GM23338 (cell line): ENCODE measurements around the gene AHCY. TPM values are rescaled to one million over a fixed set of nuclear protein-coding genes. Genes with fewer than 3 reads are reported as not detected.

Experiments
- ATAC-seq: fragments of 200-7000 bp; cut with Tn5 transposase; 3 replicates; pipeline ENCODE4 v1.9.1; 2020
- DNase-seq: peaks from one replicate; pipeline ENCODE4 v3.0.0-alpha.2; 2015; ENCODE audit warnings: low spot score
- H2AFZ ChIP-seq: fragments of 200-600 bp; sonication (generic); 2 replicates; pipeline ENCODE4 v1.8.0; 2016; ENCODE audit warnings: antibody characterized with exemption, mild to moderate bottlenecking, moderate library complexity
- H3F3A ChIP-seq: fragments of 200-600 bp; sonication (generic); replicated peaks from 2 replicates; pipeline ENCODE4 v1.8.0; 2017; ENCODE audit warnings: antibody characterized with exemption, mixed run types, low read depth
- H3K27ac ChIP-seq: fragments of 200-600 bp; sonication (generic); 2 replicates; pipeline ENCODE4 v1.6.1; 2016; ENCODE audit warnings: low read depth
- H3K27me3 ChIP-seq: fragments of 200-600 bp; sonication (generic); 2 replicates; pipeline ENCODE4 v1.8.0; 2016; ENCODE audit warnings: mild to moderate bottlenecking, mixed run types, moderate library complexity; ENCODE audit not compliant: insufficient read depth
- H3K36me3 ChIP-seq: fragments of 200-600 bp; sonication (generic); 2 replicates; pipeline ENCODE4 v1.8.0; 2016; ENCODE audit warnings: mild to moderate bottlenecking; ENCODE audit not compliant: insufficient read depth
- H3K4me1 ChIP-seq: fragments of 200-600 bp; sonication (generic); 2 replicates; pipeline ENCODE4 v1.8.0; 2016; ENCODE audit warnings: mild to moderate bottlenecking, moderate library complexity; ENCODE audit not compliant: insufficient read depth
- H3K4me2 ChIP-seq: fragments of 200-600 bp; sonication (generic); 2 replicates; pipeline ENCODE4 v1.7.1; 2017; ENCODE audit warnings: mixed run types
- H3K4me3 ChIP-seq: fragments of 200-600 bp; sonication (generic); 2 replicates; pipeline ENCODE4 v1.6.1; 2016; ENCODE audit warnings: mixed run types
- H3K79me2 ChIP-seq: fragments of 200-600 bp; sonication (generic); replicated peaks from 2 replicates; pipeline ENCODE4 v1.8.0; 2017; ENCODE audit warnings: mild to moderate bottlenecking; ENCODE audit not compliant: insufficient read depth
- H3K9me2 ChIP-seq: fragments of 200-600 bp; sonication (generic); 2 replicates; pipeline ENCODE4 v1.8.0; 2017; ENCODE audit not compliant: insufficient read depth
- H4K20me1 ChIP-seq: fragments of 200-600 bp; sonication (generic); replicated peaks from 2 replicates; pipeline ENCODE4 v1.8.0; 2017; ENCODE audit warnings: mild to moderate bottlenecking; ENCODE audit not compliant: insufficient read depth
- H3K27ac Mint-ChIP-seq: 2 replicates; pipeline ENCODE4 v1.8.0; 2020; ENCODE audit warnings: inconsistent platforms, mild to moderate bottlenecking, moderate library complexity, mixed read lengths
- H3K27me3 Mint-ChIP-seq: 3 replicates; pipeline ENCODE4 v1.8.0; 2022; ENCODE audit warnings: low read depth, mild to moderate bottlenecking, moderate library complexity, mixed read lengths, inconsistent platforms; ENCODE audit not compliant: insufficient read depth, poor library complexity
- H3K36me3 Mint-ChIP-seq: 3 replicates; pipeline ENCODE4 v1.8.0; 2021; ENCODE audit warnings: low read depth, mild to moderate bottlenecking, inconsistent platforms, moderate library complexity, mixed read lengths
- H3K4me1 Mint-ChIP-seq: 3 replicates; pipeline ENCODE4 v1.8.0; 2020; ENCODE audit warnings: mild to moderate bottlenecking, inconsistent platforms, mixed read lengths
- H3K4me3 Mint-ChIP-seq: 3 replicates; pipeline ENCODE4 v1.8.0; 2021; ENCODE audit warnings: moderate library complexity, mild to moderate bottlenecking, inconsistent platforms, mixed read lengths
- H3K9me3 Mint-ChIP-seq: 3 replicates; pipeline ENCODE4 v1.8.0; 2020; ENCODE audit warnings: moderate library complexity, mild to moderate bottlenecking, inconsistent platforms, mixed read lengths
- EZH2 ChIP-seq: fragments of 200-600 bp; sonication (generic); IDR thresholded peaks from one replicate; pipeline ENCODE4 v1.8.0; 2017; ENCODE audit warnings: antibody characterized with exemption, mild to moderate bottlenecking, low read depth; ENCODE audit not compliant: unreplicated experiment
- NANOG ChIP-seq: IDR thresholded peaks from 2 replicates; pipeline ENCODE4 v1.6.1; 2016; ENCODE audit warnings: antibody characterized with exemption, borderline replicate concordance
- STAT1 ChIP-seq: IDR thresholded peaks from one replicate; pipeline ENCODE4 v1.6.1; 2016; ENCODE audit warnings: antibody characterized with exemption; ENCODE audit not compliant: unreplicated experiment
- ZNF114 ChIP-seq: fragments of 250-450 bp; sonication (Bioruptor Pico); IDR thresholded peaks from 2 replicates; pipeline ENCODE4 v1.5.0; 2020; ENCODE audit warnings: mild to moderate bottlenecking, moderate library complexity
- polyA plus RNA-seq: library from polyadenylated mRNA; unstranded; fragments of >200 nt; fragmentation: Nextera tagmentation; extraction: Ambion mirVana; gene quantifications from 2 replicates; pipeline ENCODE4 v1.2.1, GENCODE V29; 2016
- total RNA-seq: library from RNA; depleted of rRNA; stranded (reverse); fragments of >200 nt; shearing (Covaris generic); gene quantifications from 2 replicates; pipeline ENCODE4 v1.2.3, GENCODE V29; 2014
- TF ChIP-seq, protein P1 (sequence below): IDR thresholded peaks from one replicate; pipeline ENCODE4 v1.6.1; 2018; ENCODE audit warnings: antibody characterized with exemption; ENCODE audit not compliant: unreplicated experiment
- TF ChIP-seq, protein P2 (sequence below), 2 experiments: fragments of 200-600 bp in 1 of 2; sonication (generic) in 1 of 2; conservative IDR thresholded peaks; 2 replicates each; pipeline versions ENCODE4 v1.5.1 to v1.6.1; 2016 to 2017; ENCODE audit warnings: antibody characterized with exemption in 2 of 2, low read depth in 2 of 2, mild to moderate bottlenecking in 2 of 2, moderate library complexity in 1 of 2
- TF ChIP-seq, protein P3 (sequence below): IDR thresholded peaks from 2 replicates; pipeline ENCODE4 v1.6.1; 2016; ENCODE audit warnings: antibody characterized with exemption
- TF ChIP-seq, protein P4 (sequence below): fragments of 250-450 bp; sonication (Bioruptor Pico); IDR thresholded peaks from 2 replicates; pipeline ENCODE4 v1.5.0; 2020; ENCODE audit warnings: mild to moderate bottlenecking, moderate library complexity

Gene AHCY
- total and polyA plus RNA-seq, 2 experiments from 2014 or later = 138 to 423 TPM

DNA sequence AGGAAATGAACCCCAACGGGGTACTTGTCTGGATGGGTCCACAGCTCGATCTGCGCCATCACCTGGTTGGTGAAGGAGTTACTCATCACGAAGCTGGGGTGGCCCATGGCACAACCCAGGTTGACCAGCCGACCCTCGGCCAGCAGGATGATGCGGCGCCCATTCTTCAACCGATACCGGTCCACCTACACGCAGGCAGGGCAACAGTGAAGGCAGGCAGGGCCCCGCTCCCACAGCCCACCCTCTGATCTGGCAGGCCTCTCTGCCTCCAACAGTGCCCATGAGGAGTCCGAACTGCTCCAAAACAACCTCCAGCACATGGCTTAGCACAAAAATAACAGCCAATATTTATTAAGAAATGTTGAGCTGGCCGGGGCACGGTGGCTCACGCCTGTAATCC, 17.7 kb downstream of the AHCY start:
- Histone ChIP-seq H3F3A (no peaks in the 10 kb centered on the region), H3K4me2 (no peak overlapping the region), H2AFZ (no peak overlapping the region), H3K9me2 (no peaks in the 10 kb centered on the region), H3K4me3 (no peak overlapping the region), H4K20me1 (peaks cover 16% of the 10 kb centered on the region), H3K36me3 (peaks cover 80% of the 10 kb centered on the region), H3K27ac (no peak overlapping the region), H3K4me1 (no peaks in the 10 kb centered on the region), H3K27me3 (no peaks in the 10 kb centered on the region), H3K79me2 (no peaks in the 10 kb centered on the region)
- DNase-seq (peak; percentile 15), ATAC-seq (peak; percentile 32; the same call in 2 of the 3 replicates)
- no peaks in the 10 kb centered on the region for H3K4me1 Mint-ChIP-seq
- no peak overlapping the region for H3K4me3 Mint-ChIP-seq
- TF ChIP-seq, protein P1, sequence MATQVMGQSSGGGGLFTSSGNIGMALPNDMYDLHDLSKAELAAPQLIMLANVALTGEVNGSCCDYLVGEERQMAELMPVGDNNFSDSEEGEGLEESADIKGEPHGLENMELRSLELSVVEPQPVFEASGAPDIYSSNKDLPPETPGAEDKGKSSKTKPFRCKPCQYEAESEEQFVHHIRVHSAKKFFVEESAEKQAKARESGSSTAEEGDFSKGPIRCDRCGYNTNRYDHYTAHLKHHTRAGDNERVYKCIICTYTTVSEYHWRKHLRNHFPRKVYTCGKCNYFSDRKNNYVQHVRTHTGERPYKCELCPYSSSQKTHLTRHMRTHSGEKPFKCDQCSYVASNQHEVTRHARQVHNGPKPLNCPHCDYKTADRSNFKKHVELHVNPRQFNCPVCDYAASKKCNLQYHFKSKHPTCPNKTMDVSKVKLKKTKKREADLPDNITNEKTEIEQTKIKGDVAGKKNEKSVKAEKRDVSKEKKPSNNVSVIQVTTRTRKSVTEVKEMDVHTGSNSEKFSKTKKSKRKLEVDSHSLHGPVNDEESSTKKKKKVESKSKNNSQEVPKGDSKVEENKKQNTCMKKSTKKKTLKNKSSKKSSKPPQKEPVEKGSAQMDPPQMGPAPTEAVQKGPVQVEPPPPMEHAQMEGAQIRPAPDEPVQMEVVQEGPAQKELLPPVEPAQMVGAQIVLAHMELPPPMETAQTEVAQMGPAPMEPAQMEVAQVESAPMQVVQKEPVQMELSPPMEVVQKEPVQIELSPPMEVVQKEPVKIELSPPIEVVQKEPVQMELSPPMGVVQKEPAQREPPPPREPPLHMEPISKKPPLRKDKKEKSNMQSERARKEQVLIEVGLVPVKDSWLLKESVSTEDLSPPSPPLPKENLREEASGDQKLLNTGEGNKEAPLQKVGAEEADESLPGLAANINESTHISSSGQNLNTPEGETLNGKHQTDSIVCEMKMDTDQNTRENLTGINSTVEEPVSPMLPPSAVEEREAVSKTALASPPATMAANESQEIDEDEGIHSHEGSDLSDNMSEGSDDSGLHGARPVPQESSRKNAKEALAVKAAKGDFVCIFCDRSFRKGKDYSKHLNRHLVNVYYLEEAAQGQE = no peak
- TF ChIP-seq, protein P2, sequence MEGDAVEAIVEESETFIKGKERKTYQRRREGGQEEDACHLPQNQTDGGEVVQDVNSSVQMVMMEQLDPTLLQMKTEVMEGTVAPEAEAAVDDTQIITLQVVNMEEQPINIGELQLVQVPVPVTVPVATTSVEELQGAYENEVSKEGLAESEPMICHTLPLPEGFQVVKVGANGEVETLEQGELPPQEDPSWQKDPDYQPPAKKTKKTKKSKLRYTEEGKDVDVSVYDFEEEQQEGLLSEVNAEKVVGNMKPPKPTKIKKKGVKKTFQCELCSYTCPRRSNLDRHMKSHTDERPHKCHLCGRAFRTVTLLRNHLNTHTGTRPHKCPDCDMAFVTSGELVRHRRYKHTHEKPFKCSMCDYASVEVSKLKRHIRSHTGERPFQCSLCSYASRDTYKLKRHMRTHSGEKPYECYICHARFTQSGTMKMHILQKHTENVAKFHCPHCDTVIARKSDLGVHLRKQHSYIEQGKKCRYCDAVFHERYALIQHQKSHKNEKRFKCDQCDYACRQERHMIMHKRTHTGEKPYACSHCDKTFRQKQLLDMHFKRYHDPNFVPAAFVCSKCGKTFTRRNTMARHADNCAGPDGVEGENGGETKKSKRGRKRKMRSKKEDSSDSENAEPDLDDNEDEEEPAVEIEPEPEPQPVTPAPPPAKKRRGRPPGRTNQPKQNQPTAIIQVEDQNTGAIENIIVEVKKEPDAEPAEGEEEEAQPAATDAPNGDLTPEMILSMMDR (conservative IDR thresholded peaks at IDR 0.05; ENCODE audit: low read depth in 2 of 2) = peak in 1 of 2 experiments; percentile 22; a peak in 1 of 4 replicates
- TF ChIP-seq NANOG (no peak), STAT1 (no peak), EZH2 (no peak), ZNF114 (CRISPR knock-in tag) (no peak)
- TF ChIP-seq, protein P3, sequence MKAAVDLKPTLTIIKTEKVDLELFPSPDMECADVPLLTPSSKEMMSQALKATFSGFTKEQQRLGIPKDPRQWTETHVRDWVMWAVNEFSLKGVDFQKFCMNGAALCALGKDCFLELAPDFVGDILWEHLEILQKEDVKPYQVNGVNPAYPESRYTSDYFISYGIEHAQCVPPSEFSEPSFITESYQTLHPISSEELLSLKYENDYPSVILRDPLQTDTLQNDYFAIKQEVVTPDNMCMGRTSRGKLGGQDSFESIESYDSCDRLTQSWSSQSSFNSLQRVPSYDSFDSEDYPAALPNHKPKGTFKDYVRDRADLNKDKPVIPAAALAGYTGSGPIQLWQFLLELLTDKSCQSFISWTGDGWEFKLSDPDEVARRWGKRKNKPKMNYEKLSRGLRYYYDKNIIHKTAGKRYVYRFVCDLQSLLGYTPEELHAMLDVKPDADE = no peak
- H3K9me3 Mint-ChIP-seq = no peaks in the 10 kb centered on the region
- H3K27me3 Mint-ChIP-seq = peaks cover 6% of the 10 kb centered on the region
- no peak overlapping the region for H3K27ac Mint-ChIP-seq
- H3K36me3 Mint-ChIP-seq = peaks cover 92% of the 10 kb centered on the region

DNA sequence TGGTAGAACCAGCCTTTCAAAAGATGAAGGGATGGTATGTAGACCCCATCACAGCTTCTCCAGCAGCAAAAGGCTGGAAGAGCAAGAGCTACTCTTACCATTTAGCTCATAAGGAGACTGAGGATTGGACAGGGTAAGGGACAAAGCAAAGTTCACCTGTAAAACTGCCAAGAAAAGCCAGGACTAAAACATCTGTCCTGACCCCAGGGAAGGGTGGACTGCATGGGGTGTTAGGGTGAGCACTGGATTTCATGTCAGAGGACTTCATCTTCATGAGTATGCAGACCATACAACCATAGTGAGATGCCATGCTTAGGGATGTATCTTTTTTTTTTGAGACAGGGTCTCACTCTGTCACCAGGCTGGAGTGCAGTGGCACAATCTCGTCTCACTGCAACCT, 19.3 kb downstream of the AHCY start:
- H4K20me1 ChIP-seq = peaks cover 16% of the 10 kb centered on the region
- no peaks in the 10 kb centered on the region for H3K27me3 ChIP-seq
- Mint-ChIP-seq H3K27ac (no peak overlapping the region), H3K9me3 (no peaks in the 10 kb centered on the region), H3K4me3 (no peak overlapping the region), H3K27me3 (peaks cover 3% of the 10 kb centered on the region), H3K36me3 (peaks cover 92% of the 10 kb centered on the region), H3K4me1 (no peaks in the 10 kb centered on the region)
- ATAC-seq (no peak), DNase-seq (no peak)
- H3K9me2 ChIP-seq = no peaks in the 10 kb centered on the region
- H3F3A ChIP-seq = no peaks in the 10 kb centered on the region
- no peaks in the 10 kb centered on the region for H3K79me2 ChIP-seq
- no peak overlapping the region for H3K27ac ChIP-seq
- H3K36me3 ChIP-seq = peaks cover 87% of the 10 kb centered on the region
- no peak overlapping the region for H3K4me2 ChIP-seq
- H2AFZ ChIP-seq = no peak overlapping the region
- H3K4me1 ChIP-seq = no peaks in the 10 kb centered on the region
- H3K4me3 ChIP-seq = no peak overlapping the region
- TF ChIP-seq, protein P4, sequence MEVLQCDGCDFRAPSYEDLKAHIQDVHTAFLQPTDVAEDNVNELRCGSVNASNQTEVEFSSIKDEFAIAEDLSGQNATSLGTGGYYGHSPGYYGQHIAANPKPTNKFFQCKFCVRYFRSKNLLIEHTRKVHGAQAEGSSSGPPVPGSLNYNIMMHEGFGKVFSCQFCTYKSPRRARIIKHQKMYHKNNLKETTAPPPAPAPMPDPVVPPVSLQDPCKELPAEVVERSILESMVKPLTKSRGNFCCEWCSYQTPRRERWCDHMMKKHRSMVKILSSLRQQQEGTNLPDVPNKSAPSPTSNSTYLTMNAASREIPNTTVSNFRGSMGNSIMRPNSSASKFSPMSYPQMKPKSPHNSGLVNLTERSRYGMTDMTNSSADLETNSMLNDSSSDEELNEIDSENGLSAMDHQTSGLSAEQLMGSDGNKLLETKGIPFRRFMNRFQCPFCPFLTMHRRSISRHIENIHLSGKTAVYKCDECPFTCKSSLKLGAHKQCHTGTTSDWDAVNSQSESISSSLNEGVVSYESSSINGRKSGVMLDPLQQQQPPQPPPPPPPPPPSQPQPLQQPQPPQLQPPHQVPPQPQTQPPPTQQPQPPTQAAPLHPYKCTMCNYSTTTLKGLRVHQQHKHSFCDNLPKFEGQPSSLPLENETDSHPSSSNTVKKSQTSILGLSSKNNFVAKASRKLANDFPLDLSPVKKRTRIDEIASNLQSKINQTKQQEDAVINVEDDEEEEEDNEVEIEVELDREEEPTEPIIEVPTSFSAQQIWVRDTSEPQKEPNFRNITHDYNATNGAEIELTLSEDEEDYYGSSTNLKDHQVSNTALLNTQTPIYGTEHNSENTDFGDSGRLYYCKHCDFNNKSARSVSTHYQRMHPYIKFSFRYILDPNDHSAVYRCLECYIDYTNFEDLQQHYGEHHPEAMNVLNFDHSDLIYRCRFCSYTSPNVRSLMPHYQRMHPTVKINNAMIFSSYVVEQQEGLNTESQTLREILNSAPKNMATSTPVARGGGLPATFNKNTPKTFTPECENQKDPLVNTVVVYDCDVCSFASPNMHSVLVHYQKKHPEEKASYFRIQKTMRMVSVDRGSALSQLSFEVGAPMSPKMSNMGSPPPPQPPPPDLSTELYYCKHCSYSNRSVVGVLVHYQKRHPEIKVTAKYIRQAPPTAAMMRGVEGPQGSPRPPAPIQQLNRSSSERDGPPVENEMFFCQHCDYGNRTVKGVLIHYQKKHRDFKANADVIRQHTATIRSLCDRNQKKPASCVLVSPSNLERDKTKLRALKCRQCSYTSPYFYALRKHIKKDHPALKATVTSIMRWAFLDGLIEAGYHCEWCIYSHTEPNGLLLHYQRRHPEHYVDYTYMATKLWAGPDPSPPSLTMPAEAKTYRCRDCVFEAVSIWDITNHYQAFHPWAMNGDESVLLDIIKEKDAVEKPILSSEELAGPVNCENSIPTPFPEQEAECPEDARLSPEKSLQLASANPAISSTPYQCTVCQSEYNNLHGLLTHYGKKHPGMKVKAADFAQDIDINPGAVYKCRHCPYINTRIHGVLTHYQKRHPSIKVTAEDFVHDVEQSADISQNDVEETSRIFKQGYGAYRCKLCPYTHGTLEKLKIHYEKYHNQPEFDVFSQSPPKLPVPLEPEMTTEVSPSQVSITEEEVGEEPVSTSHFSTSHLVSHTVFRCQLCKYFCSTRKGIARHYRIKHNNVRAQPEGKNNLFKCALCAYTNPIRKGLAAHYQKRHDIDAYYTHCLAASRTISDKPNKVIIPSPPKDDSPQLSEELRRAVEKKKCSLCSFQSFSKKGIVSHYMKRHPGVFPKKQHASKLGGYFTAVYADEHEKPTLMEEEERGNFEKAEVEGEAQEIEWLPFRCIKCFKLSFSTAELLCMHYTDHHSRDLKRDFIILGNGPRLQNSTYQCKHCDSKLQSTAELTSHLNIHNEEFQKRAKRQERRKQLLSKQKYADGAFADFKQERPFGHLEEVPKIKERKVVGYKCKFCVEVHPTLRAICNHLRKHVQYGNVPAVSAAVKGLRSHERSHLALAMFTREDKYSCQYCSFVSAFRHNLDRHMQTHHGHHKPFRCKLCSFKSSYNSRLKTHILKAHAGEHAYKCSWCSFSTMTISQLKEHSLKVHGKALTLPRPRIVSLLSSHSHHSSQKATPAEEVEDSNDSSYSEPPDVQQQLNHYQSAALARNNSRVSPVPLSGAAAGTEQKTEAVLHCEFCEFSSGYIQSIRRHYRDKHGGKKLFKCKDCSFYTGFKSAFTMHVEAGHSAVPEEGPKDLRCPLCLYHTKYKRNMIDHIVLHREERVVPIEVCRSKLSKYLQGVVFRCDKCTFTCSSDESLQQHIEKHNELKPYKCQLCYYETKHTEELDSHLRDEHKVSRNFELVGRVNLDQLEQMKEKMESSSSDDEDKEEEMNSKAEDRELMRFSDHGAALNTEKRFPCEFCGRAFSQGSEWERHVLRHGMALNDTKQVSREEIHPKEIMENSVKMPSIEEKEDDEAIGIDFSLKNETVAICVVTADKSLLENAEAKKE (CRISPR knock-in tag) = no peak
